GM12875 (cell line): ENCODE data around the gene FRMD3.

Experiments used
- H3K4me3 ChIP-seq: one replicate; pipeline ENCODE4 v1.5.1; 2011; ENCODE audit warnings: low read depth, low read length, control low read depth
- CTCF ChIP-seq: IDR thresholded peaks from 2 replicates; pipeline ENCODE4 v1.5.1; 2011; ENCODE audit warnings: low read depth, mild to moderate bottlenecking, control low read depth, inconsistent platforms, low read length, moderate library complexity, borderline replicate concordance; ENCODE audit not compliant: insufficient read depth

The FRMD3 gene

GRCh38 chr9:83410701-83411100, 127.5 kb downstream of the FRMD3 start:
- no peak overlapping the region for H3K4me3 ChIP-seq
- no peak for TF ChIP-seq CTCF

- H3K4me3 ChIP-seq = no peak overlapping the region
- TF ChIP-seq CTCF = no peak
These were observed 131.3 kb downstream of the FRMD3 start for GRCh38 chr9:83406921-83407320.

- H3K4me3 ChIP-seq = no peak overlapping the region
- TF ChIP-seq CTCF = no peak
These were observed 132.4 kb downstream of the FRMD3 start for GRCh38 chr9:83405759-83406158.

GRCh38 chr9:83403527-83404238, 134.5 kb downstream of the FRMD3 start:
- no peak overlapping the region for H3K4me3 ChIP-seq
- no peak for TF ChIP-seq CTCF

GRCh38 chr9:83401328-83401900, 136.8 kb downstream of the FRMD3 start:
- H3K4me3 ChIP-seq = no peak overlapping the region
- no peak for TF ChIP-seq CTCF

GRCh38 chr9:83396813-83397212, 141.4 kb downstream of the FRMD3 start:
- TF ChIP-seq CTCF = no peak
- no peak overlapping the region for H3K4me3 ChIP-seq

- no peak overlapping the region for H3K4me3 ChIP-seq
- no peak for TF ChIP-seq CTCF
These were observed 141.9 kb downstream of the FRMD3 start for GRCh38 chr9:83396342-83396741.
